ENCODE results near the gene DDX49.
A peak's percentile ranks its signal among the peaks of the same experiment; 100 is the strongest.
"Not testable (repeated sequence)": the region's sequence is repeated elsewhere in the genome, so short reads cannot be mapped to it uniquely, and the experiment has no call there.

Gene DDX49

GRCh38 chr19:18946335-18946734 is 26.8 kb downstream of the DDX49 start:
- no peak for DNase-seq

GRCh38 chr19:18946918-18947317 is 27.4 kb downstream of the DDX49 start:
- no peak for DNase-seq

DNA sequence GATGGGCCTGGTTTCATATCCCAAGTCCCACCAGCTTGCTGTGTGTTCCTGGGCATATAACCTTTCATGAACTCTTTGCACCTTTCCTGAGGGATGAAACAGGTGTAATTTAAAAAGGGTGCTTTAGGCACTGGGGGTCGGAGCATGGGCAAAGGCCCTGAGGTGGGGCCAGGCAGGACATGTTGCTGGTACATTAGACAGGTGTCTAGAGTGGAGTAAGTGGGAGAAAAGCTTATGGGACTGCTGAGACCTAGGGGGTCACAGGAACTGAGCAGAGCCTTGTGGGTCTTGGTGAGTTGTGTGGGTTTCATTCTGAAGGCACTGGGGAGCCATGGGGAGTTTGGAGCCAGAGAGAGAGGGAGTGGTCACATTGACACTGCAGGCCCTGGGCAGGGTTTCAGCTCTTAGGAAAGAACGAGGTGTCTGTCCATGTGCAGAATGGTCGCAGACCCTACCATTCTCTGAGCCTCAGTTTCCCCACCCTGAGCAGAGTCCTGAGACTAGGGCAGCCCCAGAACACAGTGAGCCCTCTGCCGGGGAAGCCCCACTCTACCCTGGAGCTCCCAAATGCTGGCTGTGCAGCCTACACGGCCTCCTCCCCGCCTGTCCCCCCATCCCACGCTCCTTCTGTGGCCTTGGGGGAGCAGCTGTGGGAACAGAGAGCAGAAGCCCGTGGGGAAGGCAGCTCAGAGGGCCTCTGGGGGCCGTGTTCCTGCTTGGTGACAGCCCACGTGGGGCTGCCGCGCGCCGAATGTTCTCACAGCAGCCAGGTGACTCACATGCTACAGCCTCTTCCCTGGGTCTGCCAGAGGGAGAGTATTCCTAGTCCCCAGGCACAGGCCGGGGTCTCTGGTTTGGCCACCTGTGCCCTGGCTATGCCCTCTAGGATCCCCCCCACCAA is 28.8 kb downstream of the DDX49 start:
- no peak for DNase-seq

GRCh38 chr19:18948976-18949356 is 29.5 kb downstream of the DDX49 start:
- no peak for DNase-seq

GRCh38 chr19:18949858-18950257 is 30.3 kb downstream of the DDX49 start:
- DNase-seq: no peak

DNA sequence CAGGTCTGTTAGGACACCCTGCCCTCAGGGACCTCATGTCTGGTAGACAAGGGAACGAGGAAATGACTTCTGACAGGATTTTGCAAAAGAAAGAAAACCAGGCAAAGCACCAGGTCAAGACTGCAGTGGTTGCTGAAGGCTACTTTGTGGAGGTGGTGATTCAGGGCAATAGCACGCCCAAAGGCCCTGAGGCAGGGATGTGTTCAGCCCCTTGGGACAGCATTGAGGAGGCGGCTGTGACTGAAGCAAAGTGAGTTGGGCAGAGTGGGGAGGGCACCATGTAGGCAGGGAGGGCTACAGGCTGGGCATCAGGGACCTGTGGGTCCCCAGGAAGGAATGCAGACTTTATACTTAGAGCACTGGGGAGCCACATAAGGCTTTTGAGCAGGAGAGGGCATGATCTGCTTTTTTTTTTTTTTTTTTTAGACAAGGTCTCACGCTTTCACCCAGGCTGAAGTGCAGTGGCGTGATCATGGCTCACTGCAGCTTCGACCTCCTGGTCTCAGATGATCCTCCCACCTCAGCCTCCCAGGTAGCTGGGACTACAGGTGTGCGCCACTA is 32.3 kb downstream of the DDX49 start:
- DNase-seq: no peak

GRCh38 chr19:18952364-18953003 is 33.0 kb downstream of the DDX49 start:
- DNase-seq: not testable (repeated sequence)

GRCh38 chr19:18954094-18954493 is 34.6 kb downstream of the DDX49 start:
- no peak for DNase-seq

DNA sequence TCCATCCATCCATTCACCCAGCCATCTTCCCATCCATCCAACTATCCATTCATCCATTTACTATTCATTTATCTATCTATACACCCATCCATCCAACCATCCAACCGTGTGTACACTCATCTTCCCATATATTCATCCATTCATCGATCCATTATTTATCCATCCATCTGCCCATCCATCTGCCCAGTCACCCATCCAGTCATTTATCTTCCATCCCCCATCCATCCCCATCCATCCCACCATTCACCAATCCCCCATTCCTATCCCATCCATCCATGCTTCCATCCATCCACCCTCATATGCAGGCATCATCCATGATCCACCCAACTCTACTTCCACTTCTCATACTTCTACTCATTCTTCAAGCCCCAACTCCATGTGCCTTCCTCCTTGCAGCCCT is 35.5 kb downstream of the DDX49 start:
- DNase-seq: no peak

DNA sequence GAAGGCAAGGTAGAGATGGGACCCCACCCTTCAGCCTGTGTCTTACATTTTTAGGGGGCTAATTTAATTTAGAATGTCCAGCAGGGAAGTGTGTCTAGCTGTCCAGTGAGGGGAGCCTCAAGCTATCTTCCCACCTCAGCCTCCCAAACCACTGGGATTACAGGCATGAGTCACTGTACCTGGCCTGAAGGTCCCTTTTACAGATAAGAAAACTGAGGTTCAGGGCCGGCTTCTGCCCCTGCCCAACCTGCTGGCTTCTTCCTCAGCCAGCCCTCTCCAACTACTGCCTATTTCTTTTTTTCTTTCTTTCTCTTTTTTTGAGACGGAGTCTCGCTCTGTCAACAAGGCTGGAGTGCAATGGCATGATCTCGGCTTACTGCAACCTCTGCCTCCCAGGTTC is 40.9 kb downstream of the DDX49 start:
- DNase-seq: no peak

- DNase-seq: no peak
Observed at GRCh38 chr19:18961767-18962620, 42.5 kb downstream of the DDX49 start.

GRCh38 chr19:18964121-18964520 is 44.6 kb downstream of the DDX49 start:
- DNase-seq: no peak

DNA sequence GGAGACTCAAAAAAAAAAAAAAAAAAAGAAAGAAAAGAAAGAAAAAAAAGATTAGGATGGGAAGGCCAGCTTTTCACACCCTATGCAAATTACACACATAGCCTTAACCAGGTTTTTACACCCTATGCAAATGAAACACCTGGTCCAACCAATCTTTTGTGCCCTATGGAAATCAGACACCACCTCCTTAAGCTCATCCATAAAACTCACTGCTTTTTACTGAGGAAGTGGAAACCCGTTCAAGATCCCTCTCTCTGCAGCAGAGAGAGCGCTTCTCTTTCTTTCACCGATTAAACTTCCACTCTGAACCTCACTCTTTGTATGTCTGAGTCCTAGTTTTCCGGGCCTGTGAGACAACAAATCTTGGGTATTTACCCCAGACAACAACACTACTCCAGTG is 46.8 kb downstream of the DDX49 start:
- DNase-seq: no peak

DNA sequence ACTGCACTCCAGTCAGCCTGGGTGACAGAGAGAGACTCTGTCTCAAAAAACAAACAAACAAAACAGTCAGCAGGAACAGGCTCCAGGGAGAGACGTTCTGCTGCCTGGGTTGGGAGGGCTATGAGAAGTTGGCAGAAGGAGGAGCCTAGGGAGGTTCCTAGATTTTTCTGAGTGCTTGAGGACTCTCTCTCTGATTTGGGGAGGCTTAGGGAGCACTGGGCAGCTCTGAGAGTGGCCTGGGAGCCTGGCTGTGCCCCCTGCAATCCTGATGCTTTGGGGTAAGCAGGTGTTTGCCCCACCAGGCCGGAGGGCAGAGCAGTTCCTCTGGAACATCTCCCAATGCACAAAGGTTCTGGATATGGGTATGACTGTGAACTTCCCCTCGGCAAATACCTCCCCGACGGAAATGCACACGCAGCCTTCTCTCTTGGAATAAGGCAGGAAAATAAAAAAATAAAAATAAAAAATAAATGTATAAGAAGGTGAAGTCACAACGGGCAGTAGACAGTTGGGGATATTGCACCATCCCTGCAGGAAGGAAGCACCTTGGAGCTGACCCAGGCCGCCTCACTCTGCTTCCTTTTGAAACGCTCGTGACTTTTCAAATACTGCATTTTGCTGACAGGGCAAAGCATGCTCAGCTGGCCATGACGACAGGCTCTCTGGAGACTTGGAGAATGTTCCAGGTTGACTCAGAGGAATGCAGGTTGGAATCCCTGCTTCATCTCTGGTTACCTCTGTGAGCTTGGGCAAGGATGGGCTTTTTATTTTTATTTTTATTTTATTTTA is 48.0 kb downstream of the DDX49 start:
- DNase-seq: peak; percentile 88

DNA sequence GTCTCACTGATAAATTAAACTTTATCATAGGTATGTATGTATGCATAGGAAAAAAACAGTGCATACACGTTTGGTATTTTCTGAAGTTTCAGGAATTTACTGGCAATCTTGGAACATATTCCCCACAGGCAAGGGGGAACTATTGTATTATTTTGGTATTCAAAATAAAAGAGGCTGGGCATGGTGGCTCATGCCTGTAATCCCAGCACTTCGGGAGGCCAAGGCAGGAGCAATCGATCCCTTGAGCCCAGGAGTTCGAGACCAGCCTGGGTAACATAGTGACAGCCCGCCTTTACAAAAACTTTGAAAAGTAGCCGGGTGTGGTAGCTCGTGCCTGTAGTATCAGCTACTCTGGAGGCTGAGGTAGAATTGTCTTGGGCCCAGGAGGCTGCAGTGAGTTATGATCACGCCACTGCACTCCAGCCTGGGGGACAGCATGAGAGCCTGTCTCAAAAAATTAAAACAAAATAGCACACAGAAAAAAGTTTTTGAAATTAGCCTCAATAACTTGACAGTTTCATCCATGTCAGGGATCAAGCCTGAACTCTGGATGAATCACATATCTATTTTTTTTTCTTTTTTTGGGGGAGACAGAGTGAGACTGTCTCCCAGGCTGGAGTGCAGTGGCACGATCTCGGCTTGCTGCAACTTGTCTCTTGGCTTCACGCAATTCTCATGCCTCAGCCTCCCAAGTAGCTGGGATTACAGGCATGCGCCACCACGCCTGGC is 50.6 kb downstream of the DDX49 start:
- DNase-seq: no peak

- DNase-seq: peak; percentile 100
Observed at GRCh38 chr19:18972301-18972811, 52.8 kb downstream of the DDX49 start.

DNA sequence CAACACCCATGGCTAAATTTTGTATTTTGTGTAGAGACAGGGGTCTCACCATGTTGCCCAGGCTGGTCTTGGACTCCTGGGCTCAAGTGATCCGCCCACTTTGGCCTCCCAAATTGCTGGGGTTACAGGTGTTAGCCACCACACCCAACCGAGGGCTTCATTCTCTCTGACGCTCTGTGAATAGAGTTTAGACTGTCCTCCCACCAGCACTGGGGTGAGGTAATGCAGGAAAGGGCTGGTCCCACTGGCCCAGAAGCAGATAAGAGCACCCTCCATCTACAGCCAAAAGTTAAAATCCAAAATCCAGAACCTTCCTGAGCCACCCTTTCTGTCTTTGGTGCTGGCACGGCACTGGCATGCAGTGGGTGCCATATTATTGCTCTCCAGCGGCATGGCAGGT is 53.3 kb downstream of the DDX49 start:
- DNase-seq: peak; percentile 66

DNA sequence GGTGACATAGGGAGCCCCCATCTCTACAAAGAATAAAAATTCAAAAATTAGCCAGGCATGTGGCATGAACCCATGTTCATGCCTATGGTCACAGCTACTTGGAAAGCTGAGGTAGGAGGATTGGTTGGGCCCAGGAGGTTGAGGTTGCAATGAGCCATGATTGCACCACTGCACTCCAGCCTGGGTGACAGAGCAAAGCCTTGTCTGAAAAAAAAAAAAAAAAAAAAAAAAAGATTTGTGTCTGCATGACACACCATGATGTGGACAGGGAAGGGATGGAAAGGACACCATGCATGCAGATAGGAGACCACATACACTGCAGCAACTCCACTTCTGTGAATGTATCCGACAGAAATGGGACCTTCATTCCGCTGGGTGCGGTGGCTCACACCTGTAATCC is 55.5 kb downstream of the DDX49 start:
- peak; percentile 18 for DNase-seq

DNA sequence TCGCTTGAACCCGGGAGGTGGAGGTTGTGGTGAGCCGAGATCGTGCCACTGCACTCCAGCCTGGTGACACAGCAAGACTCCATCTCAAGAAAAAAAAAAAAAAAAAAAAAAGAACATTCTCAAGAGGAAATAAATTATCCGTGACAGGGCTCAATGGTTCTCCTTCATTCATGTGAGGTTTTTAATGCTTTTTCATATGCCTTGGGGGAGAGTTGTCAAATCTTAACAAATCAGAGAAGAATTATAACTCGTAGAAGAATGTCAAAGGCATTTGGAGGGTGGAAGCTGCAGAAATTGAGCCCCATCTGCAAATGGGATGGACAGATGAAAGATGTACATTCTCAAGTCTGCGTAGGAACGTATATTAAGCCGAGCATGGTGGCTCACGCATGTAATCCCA is 56.4 kb downstream of the DDX49 start:
- no peak for DNase-seq

All from GF-D8 (cell line).